T-helper 9 cell (primary cell): ENCODE results near the gene CD207.
"Not testable (repeated sequence)": the region's sequence is repeated elsewhere in the genome, so short reads cannot be mapped to it uniquely, and the experiment has no call there.

Source experiments
- DNase-seq: peaks from one replicate; pipeline ENCODE4 v3.0.0-alpha.2; 2020

The CD207 gene

DNA sequence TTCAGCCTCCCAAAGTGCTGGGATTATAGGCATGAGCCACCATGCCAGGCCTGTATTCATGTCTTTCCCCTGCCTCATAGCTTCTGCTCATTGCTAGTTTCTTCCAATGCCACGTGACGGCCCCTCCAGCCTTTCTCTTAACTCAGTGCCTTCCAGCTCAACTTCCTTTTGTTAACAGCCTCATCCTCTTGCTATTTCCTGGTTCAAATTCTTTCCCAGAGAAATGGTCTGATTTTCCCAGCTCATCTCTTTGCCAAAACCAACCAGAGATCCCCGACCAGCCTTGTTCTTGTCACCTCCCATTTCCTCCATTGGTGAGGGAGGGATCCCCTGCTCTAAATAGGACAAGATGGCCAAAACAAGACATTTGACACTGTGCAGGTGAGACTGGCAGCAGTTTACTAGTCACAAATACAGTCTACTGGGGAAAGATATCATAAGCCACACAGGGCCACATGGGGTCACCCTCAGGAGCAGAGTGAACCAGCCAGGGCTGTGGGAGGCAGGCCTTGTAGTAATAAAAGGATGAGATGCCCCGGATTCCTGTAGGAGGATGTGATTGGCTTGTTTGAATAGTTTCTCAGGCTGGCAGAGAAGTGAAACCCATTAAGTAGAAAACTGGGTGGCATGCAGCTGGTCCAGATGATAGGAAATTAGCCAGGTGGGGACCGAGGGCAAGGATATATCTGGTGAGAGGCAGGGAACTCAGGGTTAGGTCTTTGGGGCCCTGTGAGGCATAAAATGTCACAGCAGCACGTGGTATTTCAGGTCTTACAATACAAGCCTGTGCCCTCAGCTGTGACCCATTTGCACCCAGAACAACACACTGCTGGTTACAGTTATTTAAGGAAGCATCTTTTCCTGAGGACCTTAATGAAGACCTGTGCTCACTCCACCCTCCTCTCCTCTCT is 6.4 kb downstream of the CD207 start:
- DNase-seq = no peak

DNA sequence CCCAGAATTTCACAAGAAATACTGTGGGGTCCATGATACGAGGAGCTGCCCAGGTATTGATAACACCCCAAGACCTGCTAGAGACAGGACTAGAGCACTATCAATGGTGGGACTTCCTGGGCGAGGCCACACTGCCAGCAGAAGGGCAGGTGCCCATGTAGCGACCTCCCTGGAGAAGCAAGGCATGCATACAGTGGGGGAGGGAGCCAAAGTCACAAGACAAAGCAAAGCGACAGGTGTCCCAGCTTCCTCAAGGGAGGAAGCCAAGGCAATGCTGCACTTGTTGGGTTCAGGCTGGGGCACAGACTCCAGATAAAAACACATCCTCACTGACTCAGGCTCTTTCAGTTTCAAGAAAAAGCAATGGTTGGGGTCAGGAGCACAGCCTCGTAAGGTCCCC is 7.5 kb downstream of the CD207 start:
- DNase-seq = no peak

DNA sequence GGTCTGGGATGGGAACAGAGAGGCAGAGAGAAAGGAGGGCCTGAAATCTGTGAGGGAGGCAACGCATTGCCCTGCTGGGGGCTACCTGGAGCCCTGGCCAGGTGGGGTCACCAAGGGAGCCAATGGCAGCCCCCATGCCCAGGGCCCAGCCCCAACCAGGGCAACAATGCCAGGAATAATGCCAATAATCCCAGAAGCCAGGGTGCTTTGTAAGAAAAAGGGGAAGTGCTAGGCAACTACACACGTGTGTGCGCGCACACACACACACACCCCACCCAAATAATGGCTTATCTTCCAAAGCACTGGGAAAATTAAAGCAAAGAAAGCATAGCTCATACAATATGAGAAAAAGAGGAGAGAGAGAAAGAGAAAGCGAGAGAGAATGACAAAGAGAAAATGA is 8.2 kb downstream of the CD207 start:
- no peak for DNase-seq

DNA sequence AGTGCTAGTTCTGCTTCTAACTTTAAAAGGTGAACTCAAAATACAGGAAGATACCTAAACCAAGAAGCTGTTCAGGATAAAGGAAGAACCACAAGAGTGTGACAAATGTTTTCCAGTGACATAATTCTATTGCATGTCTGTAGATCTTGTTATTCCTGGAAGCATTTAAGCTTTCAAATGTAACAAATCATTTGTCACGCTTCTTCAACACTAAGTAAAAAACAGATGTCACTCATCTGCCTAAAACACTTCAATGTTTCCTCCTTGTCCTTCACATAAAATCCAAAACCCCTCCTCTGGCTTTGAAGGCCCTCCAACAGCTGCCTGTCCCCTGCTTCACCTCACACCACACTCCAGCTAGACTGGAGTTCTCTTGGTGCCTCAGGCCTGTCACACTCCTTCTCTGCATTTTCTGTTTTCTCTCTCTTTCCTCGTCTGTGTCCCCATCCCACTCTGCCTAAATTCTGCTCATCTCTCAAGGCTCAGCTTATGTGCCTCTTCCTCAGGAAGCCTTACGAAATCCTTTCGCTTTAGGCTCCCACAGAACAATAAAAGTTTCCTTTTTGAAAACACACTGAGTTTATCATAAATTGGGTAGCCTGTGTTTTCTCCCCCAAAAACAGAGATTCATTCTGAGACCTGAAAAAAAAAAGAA is 8.8 kb downstream of the CD207 start:
- DNase-seq = no peak

DNA sequence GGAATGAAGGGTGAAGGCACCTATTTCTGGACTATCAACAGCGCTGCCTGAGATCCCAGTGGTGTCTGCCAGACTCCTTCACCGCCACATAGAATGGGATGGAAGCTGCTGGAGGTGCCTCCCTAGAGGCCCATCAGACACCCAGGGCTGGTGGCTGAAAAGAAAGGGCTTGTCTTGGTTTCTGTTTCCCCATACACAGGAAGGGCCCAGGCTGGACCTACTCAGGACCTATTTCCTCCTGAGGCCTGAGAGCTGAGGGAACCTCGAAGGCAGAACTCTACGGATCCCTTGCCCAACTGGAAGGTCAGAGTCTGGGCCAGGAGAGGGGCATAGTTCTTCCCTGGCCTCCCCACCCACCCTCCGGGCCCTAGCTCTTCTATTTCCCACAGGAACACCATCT is 12.4 kb downstream of the CD207 start:
- no peak for DNase-seq

DNA sequence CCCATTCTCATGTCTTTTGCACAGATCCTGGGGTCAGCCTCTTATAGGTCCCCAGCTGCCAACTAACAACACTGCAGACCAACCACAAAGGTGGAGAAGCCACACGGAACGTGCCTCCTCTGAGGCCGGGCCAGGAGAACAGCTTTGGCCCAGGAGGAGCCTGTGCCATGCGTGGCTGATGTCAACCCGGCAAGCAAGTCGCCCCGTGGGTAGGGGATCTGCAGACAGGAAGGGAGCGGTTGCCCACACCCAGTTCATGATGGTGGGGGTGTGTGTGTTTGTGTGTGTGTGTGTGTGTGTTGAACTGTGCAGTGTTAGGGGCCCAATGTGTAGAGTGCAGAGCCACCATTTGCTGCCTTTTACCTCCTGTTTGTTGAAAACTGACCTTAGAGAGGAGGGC is 12.8 kb downstream of the CD207 start:
- DNase-seq = no peak

DNA sequence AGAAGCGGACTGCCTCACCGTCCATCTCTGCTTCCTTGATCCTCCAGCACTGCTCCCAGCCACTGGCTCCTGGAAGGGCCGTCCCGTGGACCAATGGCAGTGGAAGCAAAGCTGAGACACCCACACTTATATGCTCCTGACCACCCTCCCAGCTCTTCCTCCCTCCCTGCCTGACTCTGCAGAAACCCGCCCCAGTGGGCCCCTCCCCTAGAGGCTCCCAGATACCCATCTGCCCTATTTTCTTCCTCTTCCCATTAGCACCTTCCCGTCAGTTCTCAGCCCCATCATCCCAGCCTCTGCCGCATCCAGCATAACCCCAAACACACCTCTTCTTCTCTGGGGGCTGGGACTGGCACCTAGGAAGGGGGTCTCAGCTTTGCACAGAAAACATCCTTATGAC is 15.1 kb downstream of the CD207 start, which contains the start of gene CLEC4F:
TSS of gene CLEC4F (minus strand) at position 101 of the 400 bp plus-strand sequence. CDS start at position 25, 76 bp downstream.
- no peak for DNase-seq

DNA sequence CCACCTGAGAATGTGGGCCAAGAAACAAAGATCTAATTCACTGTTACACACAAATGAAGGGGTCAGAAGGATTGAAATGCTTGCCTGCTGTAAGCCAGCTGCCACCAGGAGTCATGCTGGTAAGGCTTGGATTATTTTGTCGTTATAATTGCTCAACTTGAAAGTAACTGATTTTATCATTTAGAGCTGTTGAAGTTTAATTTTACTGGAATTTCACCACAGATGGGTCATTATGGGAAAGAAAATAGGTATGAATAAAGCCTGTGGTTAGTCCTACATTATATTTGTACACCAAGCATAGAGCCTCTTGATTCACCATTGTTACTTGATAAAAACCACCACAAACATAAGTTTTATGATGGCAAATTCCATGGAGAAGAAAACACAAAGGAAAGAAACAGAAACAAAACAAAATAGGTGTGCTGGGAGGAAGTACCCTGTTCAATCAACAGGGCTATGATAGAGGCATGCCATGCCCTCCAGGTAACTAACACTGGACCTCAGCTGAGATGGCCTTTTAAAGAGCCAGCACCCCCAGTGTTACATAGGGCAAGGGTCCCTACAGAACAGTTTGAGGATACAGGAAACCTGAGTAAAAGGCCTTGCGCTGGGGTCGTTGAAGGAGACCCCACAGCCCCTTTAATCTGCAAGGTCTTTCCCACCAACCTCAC is 18.2 kb downstream of the CD207 start:
- DNase-seq = no peak

DNA sequence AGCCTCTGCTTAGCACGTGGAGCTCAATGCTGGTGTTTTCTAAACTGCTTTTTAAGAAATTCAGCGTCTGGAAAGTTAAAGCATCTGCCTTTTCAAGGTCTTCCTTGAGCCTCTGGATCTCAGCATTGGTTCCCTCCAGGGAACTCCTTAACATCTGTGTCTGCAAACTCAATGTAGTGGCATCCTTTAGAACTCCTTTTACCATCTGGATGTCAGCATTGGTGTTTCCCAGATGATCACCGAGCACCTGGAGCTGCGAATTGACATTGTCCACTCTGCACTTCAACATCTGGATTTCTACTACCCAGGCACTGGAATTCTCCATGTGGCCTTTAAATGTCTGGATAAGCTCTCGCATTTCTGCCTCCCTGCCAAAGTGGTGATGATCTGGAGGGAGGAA is 18.9 kb downstream of the CD207 start:
- DNase-seq = no peak

DNA sequence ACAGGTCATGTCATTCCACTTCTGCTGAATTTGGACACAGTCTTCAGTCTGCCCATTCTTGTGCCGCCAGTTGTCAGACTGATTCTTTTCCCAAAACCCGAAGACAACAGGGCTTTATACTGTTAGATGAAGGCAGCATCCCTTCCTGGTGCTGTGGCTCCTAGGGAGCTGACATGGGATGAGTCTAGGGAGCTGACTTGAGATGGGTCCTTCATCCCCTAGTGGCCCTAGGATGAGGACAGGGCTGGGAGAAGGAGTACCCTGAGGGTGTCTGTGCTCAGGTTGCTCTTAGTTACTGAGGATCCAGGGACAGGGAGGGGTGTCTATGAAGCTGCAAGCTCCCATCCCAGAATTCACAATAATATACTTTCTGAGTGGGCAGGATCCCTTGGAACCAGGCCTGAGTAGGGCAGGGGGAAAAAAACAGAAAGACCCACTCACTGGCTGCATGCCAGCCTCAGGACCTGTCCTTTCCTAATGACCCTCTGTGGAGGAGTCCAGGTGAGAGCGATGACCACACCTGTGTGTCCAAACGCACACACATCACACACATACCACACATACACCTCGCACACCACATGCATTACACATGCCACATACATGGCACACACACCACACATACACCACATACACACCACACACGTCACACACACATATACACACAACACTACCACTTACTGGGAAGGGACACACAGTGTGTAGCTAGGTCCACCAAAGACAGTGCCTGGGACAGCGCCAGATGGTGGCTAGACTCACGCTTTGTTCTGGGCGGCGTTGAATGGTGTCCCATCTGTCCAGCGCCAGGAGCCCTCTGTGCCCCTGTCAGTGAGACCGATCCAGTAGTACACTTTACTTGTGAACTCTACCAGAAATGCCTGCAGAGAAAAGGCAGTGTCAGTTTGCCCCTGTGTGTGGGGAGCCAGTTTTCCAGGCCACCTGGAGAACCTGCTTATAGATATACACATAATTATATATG is 26.3 kb downstream of the CD207 start:
- DNase-seq = no peak

DNA sequence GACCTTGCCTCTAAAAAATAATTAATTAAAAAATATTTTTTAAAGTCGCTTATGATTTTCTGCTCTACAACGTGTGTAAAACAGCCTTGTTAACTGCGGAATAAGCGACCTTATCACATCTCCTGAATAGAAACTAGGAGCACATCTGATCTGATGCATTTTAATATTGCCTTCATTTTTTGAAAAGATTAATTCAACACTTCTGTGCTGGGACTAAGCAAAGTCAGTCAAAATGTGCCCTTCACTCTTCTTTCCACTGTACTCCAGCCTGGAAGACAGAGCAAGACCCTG is 27.8 kb downstream of the CD207 start:
- DNase-seq = no peak

DNA sequence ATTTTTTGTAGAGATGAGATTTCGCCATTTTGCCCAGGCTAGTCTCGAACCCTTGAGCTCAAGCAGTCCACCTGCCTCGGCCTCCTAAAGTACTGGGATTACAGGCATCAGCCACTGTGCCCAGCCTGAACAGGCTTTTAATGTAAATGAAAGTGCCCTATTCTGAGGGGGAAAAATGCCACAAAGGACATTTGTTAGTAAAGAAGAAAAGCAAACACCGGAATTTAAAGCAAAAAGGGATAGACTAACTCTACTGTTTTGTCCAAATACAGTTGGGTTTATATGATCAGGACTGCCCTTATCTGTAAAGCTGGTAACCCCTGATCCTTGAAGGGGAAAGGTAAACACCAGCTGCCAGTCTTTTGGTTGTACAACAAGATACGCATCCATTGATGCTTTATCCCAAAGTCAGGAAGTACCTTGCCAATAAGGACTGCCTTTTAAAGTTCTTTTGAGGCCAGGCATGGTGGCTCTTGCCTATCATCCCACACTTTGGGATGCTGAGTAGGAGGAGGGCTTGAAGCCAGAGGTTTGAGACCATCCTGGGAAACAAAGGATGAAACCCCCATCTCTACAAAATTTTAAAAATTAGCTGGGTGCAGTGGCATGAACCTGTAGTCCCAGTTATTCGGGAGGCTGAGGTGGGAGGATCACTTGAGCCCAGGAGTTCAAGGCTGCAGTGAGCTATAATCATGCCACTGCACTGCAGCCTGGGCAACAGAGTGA is 28.4 kb downstream of the CD207 start:
- no peak for DNase-seq

DNA sequence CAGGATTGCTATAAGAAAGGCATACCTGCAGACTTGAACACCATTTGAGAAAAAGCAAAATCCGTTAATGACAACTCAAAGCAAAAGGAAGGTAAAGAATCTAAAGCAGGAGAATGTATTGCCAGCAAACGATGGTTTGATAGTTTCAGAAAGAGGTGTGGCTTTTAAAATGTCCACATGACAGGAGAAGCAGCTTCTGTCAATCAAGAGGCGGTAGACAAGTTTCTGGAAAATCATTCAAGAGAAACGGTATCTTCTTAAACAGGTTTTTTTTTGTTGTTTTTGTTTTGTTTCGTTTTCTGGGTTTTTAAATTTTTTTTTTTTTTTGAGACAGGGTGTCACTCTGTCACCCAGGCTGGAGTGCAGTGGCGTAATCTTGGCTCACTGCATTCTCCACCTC is 29.0 kb downstream of the CD207 start:
- no peak for DNase-seq

DNA sequence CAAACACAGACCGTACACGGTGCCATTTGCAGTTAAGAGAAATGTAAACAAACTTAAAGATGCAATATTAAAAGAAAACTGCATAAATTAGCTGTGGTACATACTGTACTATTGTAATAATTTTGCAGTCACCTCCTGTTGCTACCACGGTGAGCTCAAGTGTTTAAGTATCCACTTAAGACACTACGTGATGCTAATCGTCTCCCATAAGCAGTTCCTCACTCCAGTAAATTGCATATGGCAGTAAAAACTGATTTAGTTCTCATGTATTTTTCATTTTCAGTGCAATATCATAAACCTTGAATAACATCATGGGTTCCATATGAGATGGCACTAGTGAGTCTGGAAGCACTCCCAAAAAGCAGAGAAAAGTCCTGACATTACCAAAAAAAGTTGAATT is 29.6 kb downstream of the CD207 start:
- no peak for DNase-seq

DNA sequence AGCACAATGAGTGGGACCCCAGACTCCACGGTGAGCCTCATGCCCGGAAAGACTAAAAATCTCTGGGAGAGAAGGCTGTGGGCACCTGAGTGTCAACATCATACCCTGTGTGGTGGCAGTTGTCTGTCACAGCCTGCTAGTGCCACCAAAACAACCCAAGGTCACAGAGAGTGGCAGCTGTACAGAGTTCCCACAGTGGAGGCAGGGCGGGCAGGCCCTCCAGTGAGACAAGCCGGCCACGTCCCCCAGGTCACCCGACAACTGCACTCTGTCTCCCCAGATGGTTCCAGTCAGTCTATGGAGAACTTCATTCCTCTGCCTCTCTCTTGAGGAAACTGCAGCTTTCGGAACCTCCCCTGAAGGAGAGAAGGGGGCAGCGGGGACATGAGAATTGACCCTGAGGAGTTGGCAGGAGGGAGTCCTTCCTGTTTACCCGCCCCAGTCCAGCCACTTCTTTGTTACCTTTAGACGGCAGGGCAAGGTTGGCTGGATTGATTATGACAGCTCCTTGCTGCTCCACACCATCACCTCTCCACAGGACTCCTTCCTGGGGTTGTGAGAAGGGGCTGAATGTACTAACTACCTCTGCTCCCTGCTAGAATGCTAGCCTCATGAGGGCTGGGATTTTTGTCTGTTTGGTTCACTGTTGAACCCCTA is 33.9 kb downstream of the CD207 start:
- DNase-seq = no peak

DNA sequence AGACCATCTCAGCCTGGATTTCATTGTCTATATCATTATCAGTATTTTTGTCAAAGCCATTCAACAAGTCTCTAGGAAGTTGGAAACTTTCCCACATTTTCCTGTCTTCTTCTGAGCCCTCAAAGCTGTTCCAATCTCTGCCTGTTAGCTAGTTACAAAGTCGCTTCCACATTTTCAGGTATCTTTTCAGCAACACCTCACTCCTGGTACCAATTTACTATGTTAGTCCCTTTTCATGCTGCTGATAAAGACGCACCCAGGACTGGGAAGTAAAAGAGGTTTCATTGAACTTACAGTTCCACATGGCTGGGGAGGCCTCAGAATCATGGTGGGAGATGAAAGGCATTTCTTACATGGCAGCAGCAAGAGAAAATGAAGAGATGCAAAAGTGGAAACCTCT is 35.9 kb downstream of the CD207 start:
- no peak for DNase-seq

DNA sequence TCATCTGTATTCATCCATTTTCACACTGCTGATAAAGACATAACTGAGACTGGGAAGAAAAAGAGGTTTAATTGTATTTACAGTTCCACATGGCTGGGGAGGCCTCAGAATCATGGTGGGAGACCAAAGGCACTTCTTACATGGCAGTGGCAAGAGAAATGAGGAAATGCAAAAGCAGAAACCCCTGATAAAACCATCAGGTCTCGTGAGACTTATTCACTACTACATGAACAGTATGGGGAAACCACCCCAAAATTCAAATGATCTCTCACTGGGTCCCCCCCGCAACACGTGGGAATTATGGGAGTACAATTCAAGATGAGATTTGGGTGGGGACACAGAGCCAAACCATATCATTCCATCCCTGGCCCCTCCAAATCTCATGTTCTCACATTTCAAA is 37.6 kb downstream of the CD207 start:
- DNase-seq = not testable (repeated sequence)

DNA sequence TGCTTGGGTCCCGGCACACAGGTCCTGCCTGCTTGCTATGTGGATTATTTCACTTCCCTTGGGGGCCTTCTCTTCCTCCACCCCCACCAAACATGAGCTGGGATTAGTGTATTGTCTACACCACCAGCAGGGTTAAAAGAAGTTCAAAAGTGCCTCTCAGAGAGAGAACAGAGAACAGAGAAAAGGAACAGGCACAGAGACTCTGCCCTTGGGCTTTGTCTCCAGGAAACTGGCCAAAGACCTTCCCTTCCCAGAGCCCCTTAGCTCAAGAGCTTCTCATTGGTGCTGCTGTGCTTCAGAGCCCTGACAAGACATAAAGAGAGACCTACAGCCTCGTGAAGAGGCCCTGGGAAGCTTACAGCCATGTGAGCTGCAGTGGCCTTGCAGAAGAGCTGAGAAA is 38.1 kb downstream of the CD207 start:
- DNase-seq = no peak

DNA sequence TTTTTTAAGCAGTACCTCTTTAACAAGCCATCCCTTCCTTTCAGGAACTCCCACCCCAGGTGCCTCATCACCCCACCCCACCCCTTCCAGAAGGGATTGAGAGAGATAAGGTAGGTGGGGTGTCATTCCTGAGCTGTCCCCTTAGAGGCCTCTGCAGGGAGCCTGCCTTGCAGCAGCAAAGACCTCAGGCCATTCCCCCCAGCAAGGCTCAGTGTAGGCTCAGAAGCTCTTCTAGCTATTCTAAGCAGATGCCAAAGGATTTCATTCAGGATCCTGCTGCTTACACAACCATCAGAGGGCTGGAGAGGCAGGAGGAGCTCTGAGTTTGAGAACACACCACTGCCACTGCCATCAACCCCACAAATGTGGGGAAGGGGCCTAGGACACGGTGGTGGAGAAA is 39.4 kb downstream of the CD207 start:
- no peak for DNase-seq

DNA sequence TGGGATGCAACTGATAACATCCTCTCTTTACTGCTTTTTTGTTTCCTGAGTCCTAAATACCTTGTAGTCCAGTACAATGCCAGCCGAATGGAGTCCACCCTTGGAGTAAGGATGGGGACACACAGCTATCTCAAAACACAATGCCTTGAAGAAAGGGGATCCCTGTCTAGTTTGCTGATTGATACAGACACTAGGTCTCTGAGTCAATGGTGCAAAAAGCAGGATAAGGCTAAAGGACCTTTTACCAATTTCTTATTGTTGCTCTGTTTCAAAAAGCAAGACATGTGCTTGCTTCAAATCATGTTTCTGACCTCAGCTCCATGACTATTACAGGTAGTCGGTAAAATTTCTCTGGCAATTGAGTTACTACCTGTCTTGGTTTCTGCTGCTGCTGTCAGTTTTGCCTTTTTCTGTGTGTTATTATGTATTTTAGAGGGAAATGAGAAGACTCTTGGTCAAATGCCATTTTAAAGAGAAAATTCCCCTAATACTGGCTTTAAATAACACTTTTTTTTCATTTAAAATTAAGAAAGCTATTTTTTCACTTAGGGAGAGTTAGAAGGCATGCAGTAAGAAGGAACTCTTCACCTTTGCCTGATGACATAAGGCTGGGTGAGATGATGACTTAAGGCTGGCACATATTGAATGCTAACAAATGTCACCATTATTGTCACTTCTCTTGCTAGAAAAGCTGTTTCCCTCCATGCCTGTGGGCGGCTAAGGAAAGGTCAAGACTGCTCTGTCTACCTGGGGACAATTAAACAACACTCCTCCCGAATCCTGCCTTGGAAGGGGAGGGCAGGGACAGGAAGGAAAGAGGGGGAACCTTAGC is 40.2 kb downstream of the CD207 start:
- no peak for DNase-seq

DNA sequence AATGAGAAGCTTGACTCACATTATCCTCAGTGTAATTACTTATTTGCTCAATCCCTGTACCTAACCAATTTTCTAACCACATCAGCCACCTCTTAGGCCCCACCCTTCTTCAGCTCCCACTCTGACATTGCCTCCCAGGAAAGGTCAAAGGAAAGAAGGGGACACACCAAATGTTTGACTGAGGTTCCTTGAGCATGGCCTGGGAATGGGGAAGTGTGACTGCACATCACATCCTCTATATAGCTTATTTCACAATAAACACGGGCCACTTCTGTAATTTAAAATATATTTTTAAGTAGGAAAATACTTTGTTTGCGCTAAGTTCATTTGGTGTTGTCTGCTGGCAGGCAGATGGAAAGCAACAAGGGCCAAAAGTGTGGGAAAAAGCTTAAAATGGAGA is 42.2 kb downstream of the CD207 start:
- DNase-seq = no peak
